Upper lobe of right lung (tissue), 1 donor: ENCODE measurements around the gene CAPN11. TPM values are rescaled to one million over a fixed set of nuclear protein-coding genes. Genes with fewer than 3 reads are reported as not detected.

Source experiments
- ATAC-seq: fragments of 200-7000 bp; cut with Tn5 transposase; one replicate; pipeline ENCODE4 v1.9.1; 2020; ENCODE audit warnings: mild to moderate bottlenecking, moderate library complexity
- DNase-seq: peaks from one replicate; pipeline ENCODE4 v3.0.0-alpha.2; 2020
- H3K27ac ChIP-seq: fragments of 200-600 bp; one replicate; pipeline ENCODE4 v1.8.0; 2022
- H3K27me3 ChIP-seq: fragments of 200-600 bp; one replicate; pipeline ENCODE4 v1.8.0; 2022; ENCODE audit warnings: mild to moderate bottlenecking
- H3K36me3 ChIP-seq: fragments of 200-600 bp; one replicate; pipeline ENCODE4 v1.8.0; 2022
- H3K4me1 ChIP-seq: fragments of 200-600 bp; one replicate; pipeline ENCODE4 v1.8.0; 2022
- H3K4me3 ChIP-seq: fragments of 200-600 bp; one replicate; pipeline ENCODE4 v1.8.0; 2022; ENCODE audit warnings: mild to moderate bottlenecking
- H3K9me3 ChIP-seq: fragments of 200-600 bp; one replicate; pipeline ENCODE4 v1.8.0; 2022
- intact Hi-C: fragments of 100-400 bp; cut with DNase I; formaldehyde crosslinking; loops from one replicate; pipeline ENCODE4 v1.11.0; 2022
- total RNA-seq: library from RNA; stranded (reverse); fragmentation: NEBNext Ultra II Directional; extraction: Animal tissue kit (Norgen Biotek cat#: 25700); gene quantifications from one replicate; pipeline ENCODE4 v1.2.1, GENCODE V29; 2021
- TF ChIP-seq, protein P1 (sequence below): fragments of 200-600 bp; IDR thresholded peaks from one replicate; pipeline ENCODE4 v1.8.0; 2022; ENCODE audit warnings: antibody characterized with exemption
- donor health status: DM: no; HTN: yes; CAD: no; lungs with severe emphysema.

CAPN11 gene
- total RNA-seq, 1 donor from 2014 or later: 1.6 TPM

DNA sequence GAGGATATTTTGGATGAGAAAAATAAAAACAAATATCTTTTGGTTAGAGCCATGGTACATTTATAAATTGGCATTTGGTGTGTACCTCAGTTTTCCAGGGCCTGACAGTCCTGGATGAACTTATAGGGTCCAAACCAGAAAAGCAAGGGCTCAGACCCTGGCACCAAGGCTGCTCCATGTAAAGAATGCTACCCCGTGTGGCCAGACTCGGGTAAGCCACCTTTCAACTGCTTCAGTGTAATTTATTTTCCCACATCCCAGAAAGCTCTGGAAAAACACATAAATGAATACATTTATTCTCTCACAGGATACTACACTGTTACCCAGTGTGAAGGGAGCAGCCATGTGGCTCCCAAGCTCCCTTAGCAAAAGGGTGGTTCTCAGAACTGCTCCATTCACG lies 45.2 kb upstream of the CAPN11 start:
- Histone ChIP-seq H3K36me3 (peaks cover 69% of the 10 kb centered on the region), H3K9me3 (no peaks in the 10 kb centered on the region), H3K4me3 (no peak overlapping the region), H3K27me3 (no peaks in the 10 kb centered on the region), H3K27ac (no peak overlapping the region), H3K4me1 (peaks cover 25% of the 10 kb centered on the region)
- TF ChIP-seq, protein P1, sequence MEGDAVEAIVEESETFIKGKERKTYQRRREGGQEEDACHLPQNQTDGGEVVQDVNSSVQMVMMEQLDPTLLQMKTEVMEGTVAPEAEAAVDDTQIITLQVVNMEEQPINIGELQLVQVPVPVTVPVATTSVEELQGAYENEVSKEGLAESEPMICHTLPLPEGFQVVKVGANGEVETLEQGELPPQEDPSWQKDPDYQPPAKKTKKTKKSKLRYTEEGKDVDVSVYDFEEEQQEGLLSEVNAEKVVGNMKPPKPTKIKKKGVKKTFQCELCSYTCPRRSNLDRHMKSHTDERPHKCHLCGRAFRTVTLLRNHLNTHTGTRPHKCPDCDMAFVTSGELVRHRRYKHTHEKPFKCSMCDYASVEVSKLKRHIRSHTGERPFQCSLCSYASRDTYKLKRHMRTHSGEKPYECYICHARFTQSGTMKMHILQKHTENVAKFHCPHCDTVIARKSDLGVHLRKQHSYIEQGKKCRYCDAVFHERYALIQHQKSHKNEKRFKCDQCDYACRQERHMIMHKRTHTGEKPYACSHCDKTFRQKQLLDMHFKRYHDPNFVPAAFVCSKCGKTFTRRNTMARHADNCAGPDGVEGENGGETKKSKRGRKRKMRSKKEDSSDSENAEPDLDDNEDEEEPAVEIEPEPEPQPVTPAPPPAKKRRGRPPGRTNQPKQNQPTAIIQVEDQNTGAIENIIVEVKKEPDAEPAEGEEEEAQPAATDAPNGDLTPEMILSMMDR: peak; percentile 12
- intact Hi-C loops: no loop called here
- ATAC-seq (no peak), DNase-seq (no peak)

DNA sequence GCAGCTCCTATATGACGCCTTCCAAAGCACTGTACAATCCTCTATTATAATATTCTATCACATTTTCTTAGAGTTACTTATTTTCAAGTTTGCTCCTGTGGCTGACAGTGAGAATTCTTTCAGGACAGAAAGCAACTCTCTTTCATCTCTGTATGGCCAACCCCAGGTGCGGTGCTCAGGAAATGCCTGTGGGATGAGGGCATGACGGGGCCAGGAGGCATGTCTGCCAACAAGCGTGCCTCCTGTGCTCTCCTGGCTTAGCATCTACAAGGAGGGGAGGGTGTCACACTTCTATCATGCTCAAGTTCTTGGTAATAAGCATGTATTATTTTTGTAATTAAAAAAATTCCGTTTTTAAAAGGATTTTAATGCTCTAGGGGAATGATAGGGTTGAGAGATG lies 42.8 kb upstream of the CAPN11 start:
- ATAC-seq (peak; percentile 13), DNase-seq (no peak)
- intact Hi-C loops: no loop called here
- Histone ChIP-seq H3K9me3 (no peaks in the 10 kb centered on the region), H3K27ac (peak overlapping the region; percentile 61), H3K27me3 (no peaks in the 10 kb centered on the region), H3K4me1 (peaks cover 47% of the 10 kb centered on the region), H3K4me3 (no peak overlapping the region), H3K36me3 (peaks cover 48% of the 10 kb centered on the region)
- TF ChIP-seq, protein P1: no peak

DNA sequence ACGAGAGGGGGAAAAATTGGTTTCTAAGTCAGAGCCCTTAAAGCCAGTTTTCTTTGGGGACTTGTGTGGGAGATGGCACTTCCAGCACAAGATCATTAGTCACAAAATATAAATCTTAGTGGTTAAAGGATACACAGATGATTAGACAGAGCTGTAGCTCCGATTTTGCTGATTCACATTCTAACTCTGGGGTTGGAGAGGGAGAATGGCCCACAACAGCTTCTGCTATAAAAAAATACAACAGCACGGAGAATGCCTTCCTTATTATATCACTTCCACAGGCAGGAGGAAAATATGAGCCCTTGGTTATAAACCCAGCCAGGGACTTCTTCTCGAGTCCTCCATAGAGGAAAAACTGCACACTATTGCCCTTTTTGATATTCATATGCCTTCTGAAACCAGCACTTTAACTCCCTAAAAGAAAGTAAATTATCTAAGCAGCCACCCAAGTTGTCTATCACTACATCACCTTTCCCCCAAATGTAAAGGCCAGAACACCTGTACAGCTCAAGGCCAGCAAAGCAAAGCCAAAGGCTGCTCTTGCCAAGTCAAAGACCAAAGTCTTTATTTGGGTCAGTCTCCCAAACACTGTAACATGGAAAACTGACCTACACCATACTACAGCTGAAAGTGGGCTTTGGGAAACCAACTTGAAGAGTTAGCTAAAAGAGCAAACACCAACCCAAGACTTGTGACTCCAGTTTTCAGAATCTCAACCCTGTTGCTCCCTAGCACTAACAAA lies 41.8 kb upstream of the CAPN11 start:
- intact Hi-C loops: no loop called here
- Histone ChIP-seq H3K4me3 (no peak overlapping the region), H3K4me1 (peaks cover 56% of the 10 kb centered on the region), H3K36me3 (peaks cover 39% of the 10 kb centered on the region), H3K27ac (peak overlapping the region; percentile 61), H3K27me3 (no peaks in the 10 kb centered on the region), H3K9me3 (no peaks in the 10 kb centered on the region)
- DNase-seq (no peak), ATAC-seq (no peak)
- TF ChIP-seq, protein P1: no peak

DNA sequence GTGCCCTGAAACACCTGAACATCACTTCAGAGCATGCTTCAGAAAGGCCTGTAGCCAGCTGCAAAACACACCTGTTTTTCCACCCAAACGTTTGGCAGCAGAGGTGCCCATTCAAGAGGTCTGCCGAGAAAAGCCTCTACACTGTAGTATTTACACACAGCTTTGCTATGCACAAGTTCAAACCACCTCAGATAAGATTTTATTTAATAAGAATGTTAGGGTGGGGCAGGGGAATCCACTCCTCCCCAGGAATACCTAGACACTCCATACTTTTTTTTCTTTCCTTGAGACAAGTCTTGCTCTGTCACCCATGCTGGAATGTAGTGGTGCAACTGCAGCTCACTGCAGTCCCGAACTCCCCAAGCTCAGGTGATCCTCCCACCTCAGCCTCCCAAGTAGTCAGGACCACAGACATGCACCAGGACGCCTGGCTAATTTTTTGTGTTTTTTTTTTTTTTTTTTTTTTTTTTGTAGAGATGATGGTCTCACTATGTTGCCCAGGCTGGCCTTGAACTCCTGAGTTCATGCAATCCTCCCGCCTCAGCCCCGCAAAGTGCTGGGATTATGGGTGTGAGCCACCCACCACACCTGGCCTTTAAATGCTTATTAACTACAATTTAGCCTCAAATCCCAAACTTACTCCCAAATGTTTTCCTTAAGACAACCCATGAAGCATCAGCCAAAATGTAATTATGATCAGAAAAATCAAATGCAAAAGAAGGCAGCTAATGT lies 41.1 kb upstream of the CAPN11 start:
- TF ChIP-seq, protein P1: no peak
- peak; percentile 78 for ATAC-seq
- H3K36me3 ChIP-seq: peaks cover 31% of the 10 kb centered on the region
- H3K27me3 ChIP-seq: no peaks in the 10 kb centered on the region
- peaks cover 63% of the 10 kb centered on the region for H3K4me1 ChIP-seq
- H3K9me3 ChIP-seq: no peaks in the 10 kb centered on the region
- peak overlapping the region; percentile 55 for H3K27ac ChIP-seq
- DNase-seq: no peak
- no peak overlapping the region for H3K4me3 ChIP-seq
- intact Hi-C loops: no loop called here

DNA sequence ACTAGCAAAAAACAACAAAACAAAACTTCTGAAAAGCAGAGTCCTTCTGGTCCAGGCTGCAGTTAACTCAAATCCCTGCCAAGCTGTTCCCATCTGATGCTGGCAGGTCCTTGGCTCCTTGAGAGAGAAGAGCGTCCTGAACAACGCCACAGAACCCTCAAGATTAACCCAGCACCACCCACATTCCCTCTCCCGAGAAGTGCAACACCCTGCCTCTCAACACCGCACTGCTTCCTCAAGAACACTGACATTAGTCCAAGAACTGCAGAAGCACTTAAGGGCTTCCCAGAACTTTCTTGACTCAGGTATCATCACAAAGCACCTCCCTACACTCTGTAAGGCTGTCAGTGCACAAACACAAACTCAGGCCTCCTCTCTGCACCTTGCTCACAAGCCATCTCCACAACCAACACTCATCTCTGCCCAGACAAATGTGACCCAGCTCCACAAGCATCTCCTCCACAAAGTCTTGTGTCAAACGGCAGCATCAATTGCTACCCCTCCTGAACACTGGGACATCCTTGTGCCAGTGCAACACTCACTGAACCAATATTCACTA lies 38.8 kb upstream of the CAPN11 start:
- TF ChIP-seq, protein P1: no peak
- Histone ChIP-seq H3K9me3 (no peaks in the 10 kb centered on the region), H3K36me3 (peaks cover 9% of the 10 kb centered on the region), H3K4me1 (peaks cover 75% of the 10 kb centered on the region), H3K4me3 (no peak overlapping the region), H3K27me3 (no peaks in the 10 kb centered on the region), H3K27ac (peak overlapping the region; percentile 15)
- intact Hi-C loops: no loop called here
- ATAC-seq (peak; percentile 84), DNase-seq (peak; percentile 78)
